Measurements from ENCODE around the gene APEX1. TPM values are rescaled to one million over a fixed set of nuclear protein-coding genes. Genes with fewer than 3 reads are reported as not detected.
"Not testable (repeated sequence)": the region's sequence is repeated elsewhere in the genome, so short reads cannot be mapped to it uniquely, and the experiment has no call there.

The APEX1 gene
- total RNA-seq, 1 experiment from 2014 or later: 176 TPM

DNA sequence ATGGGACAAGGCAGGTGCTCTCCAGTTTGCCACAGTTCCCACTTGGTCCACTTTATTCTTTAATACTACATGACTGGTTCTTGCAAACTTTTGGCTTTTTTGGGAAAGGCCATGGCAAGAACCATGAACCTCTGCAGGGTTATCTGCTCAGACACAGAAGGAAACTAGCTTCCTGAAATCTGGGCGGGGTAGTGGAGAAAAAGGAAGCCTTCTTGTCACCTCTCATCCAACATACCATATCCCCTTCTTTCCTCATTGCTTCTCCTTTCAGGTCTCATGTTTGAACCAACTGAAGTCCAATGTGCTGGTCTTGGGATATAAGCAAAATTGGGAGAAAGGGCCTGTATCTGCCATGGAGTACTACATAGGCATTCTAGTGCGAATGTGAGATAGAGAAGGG, 13.6 kb upstream of the APEX1 start:
- no peaks in the 10 kb centered on the region for H3K27me3 Mint-ChIP-seq (ENCODE audit: insufficient read depth, unreplicated experiment)
- Histone ChIP-seq H3K4me1 (peaks cover 15% of the 10 kb centered on the region), H3K36me3 (ENCODE audit: control insufficient read depth, insufficient read depth, low read length) (no peaks in the 10 kb centered on the region; the same call in 1 of the 2 replicates), H3K9me3 (no peaks in the 10 kb centered on the region; the same call in 1 of the 2 replicates), H3K27me3 (replicated peaks; ENCODE audit: control insufficient read depth, insufficient read depth, low read length) (no peaks in the 10 kb centered on the region), H3K4me3 (ENCODE audit: low read depth, low read length) (no peak overlapping the region)
- no peak overlapping the region for H3K27ac Mint-ChIP-seq (ENCODE audit: unreplicated experiment)
- TF ChIP-seq CTCF (IDR thresholded peaks at IDR 0.05; ENCODE audit: insufficient read depth in 1 of 2, low read depth in 1 of 2, low read length in 1 of 2, severe bottlenecking in 1 of 2, unreplicated experiment in 1 of 2): no peak
- no peak overlapping the region for H3K4me3 Mint-ChIP-seq (ENCODE audit: unreplicated experiment)
- H3K36me3 Mint-ChIP-seq (ENCODE audit: insufficient read depth, unreplicated experiment): peaks cover 6% of the 10 kb centered on the region
- intact Hi-C loops (cut with micrococcal nuclease; ENCODE audit: unreplicated experiment): no loop called here
- no TSS peak for BruUV-seq (replicated peaks)
- no peak for DNase-seq
- ChIA-PET POLR2A (interaction anchor here (1.3 kb wide), 1 partner anchor 14 kb away, joined by 5 read pairs; the partner anchor contains the start of gene APEX1), CTCF (no interaction called here)
- no peaks in the 10 kb centered on the region for H3K9me3 Mint-ChIP-seq (ENCODE audit: unreplicated experiment)
- H3K4me1 Mint-ChIP-seq (ENCODE audit: low read depth, unreplicated experiment): no peaks in the 10 kb centered on the region

DNA sequence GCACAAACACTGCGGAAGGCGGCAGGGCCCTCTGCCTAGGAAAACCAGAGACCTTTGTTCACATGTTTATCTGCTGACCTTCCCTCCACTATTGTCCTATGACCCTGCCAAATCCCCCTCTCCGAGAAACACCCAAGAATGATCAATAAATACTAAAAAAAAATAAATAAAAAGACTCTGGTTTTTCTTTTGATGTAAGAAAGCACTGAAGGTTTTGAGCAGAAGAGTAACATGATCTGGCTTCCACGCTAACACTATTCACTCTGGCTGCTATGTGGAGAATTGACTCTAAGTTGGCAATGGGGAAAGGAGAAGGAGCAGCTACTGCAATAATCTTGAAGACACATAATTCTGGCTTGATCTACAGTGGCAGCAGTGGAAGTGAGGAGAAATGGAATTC, 11.4 kb upstream of the APEX1 start:
- DNase-seq; BruUV-seq (replicated peaks); H3K9me3 Mint-ChIP-seq (ENCODE audit: unreplicated experiment); H3K4me1 Mint-ChIP-seq (ENCODE audit: low read depth, unreplicated experiment); H3K4me3 Mint-ChIP-seq (ENCODE audit: unreplicated experiment); H3K36me3 ChIP-seq (ENCODE audit: control insufficient read depth, insufficient read depth, low read length); H3K27me3 ChIP-seq (replicated peaks; ENCODE audit: control insufficient read depth, insufficient read depth, low read length); H3K9me3 ChIP-seq; H3K27me3 Mint-ChIP-seq (ENCODE audit: insufficient read depth, unreplicated experiment); H3K4me3 ChIP-seq (ENCODE audit: low read depth, low read length); CTCF ChIA-PET; H3K27ac Mint-ChIP-seq (ENCODE audit: unreplicated experiment); intact Hi-C loops (cut with micrococcal nuclease; ENCODE audit: unreplicated experiment): not testable (repeated sequence)
- H3K4me1 ChIP-seq: peaks cover 15% of the 10 kb centered on the region
- POLR2A ChIA-PET: interaction anchor here (1.5 kb wide), 1 partner anchor 12 kb away, joined by 5 read pairs; the partner anchor contains the start of gene APEX1
- peaks cover 17% of the 10 kb centered on the region for H3K36me3 Mint-ChIP-seq (ENCODE audit: insufficient read depth, unreplicated experiment)

GRCh38 chr14:20446889-20447288, 8.1 kb upstream of the APEX1 start:
- DNase-seq: no peak
- Histone ChIP-seq H3K27me3 (replicated peaks; ENCODE audit: control insufficient read depth, insufficient read depth, low read length) (no peaks in the 10 kb centered on the region), H3K36me3 (ENCODE audit: control insufficient read depth, insufficient read depth, low read length) (peaks cover 6% of the 10 kb centered on the region), H3K4me1 (peaks cover 15% of the 10 kb centered on the region), H3K9me3 (no peaks in the 10 kb centered on the region; the same call in 1 of the 2 replicates), H3K4me3 (ENCODE audit: low read depth, low read length) (no peak overlapping the region)
- TF ChIP-seq CTCF (IDR thresholded peaks at IDR 0.05; ENCODE audit: insufficient read depth in 1 of 2, low read depth in 1 of 2, low read length in 1 of 2, severe bottlenecking in 1 of 2, unreplicated experiment in 1 of 2): no peak
- POLR2A ChIA-PET: interaction anchor here (0.6 kb wide), 1 partner anchor 66 kb away, joined by 4 read pairs; no protein-coding TSS in a partner anchor
- CTCF ChIA-PET: no interaction called here
- H3K36me3 Mint-ChIP-seq (ENCODE audit: insufficient read depth, unreplicated experiment): peaks cover 36% of the 10 kb centered on the region
- intact Hi-C loops (cut with micrococcal nuclease; ENCODE audit: unreplicated experiment): no loop called here
- no peak overlapping the region for H3K27ac Mint-ChIP-seq (ENCODE audit: unreplicated experiment)
- H3K27me3 Mint-ChIP-seq (ENCODE audit: insufficient read depth, unreplicated experiment): no peaks in the 10 kb centered on the region
- no peak overlapping the region for H3K4me3 Mint-ChIP-seq (ENCODE audit: unreplicated experiment)
- no TSS peak for BruUV-seq (replicated peaks)
- no peaks in the 10 kb centered on the region for H3K9me3 Mint-ChIP-seq (ENCODE audit: unreplicated experiment)
- H3K4me1 Mint-ChIP-seq (ENCODE audit: low read depth, unreplicated experiment): no peaks in the 10 kb centered on the region

- H3K9me3 Mint-ChIP-seq (ENCODE audit: unreplicated experiment); DNase-seq; H3K27me3 Mint-ChIP-seq (ENCODE audit: insufficient read depth, unreplicated experiment); H3K4me1 ChIP-seq; CTCF ChIA-PET; H3K4me3 Mint-ChIP-seq (ENCODE audit: unreplicated experiment); intact Hi-C loops (cut with micrococcal nuclease; ENCODE audit: unreplicated experiment); H3K9me3 ChIP-seq; H3K4me1 Mint-ChIP-seq (ENCODE audit: low read depth, unreplicated experiment); H3K27ac Mint-ChIP-seq (ENCODE audit: unreplicated experiment); H3K27me3 ChIP-seq (replicated peaks; ENCODE audit: control insufficient read depth, insufficient read depth, low read length); H3K4me3 ChIP-seq (ENCODE audit: low read depth, low read length); H3K36me3 ChIP-seq (ENCODE audit: control insufficient read depth, insufficient read depth, low read length): not testable (repeated sequence)
- H3K36me3 Mint-ChIP-seq (ENCODE audit: insufficient read depth, unreplicated experiment): peaks cover 29% of the 10 kb centered on the region
- POLR2A ChIA-PET: interaction anchor here (1.3 kb wide), 1 partner anchor 109 kb away, joined by 4 read pairs; the partner anchor contains the start of gene PARP2
- BruUV-seq (replicated peaks): TSS peak; percentile 8
Measured at GRCh38 chr14:20452831-20453230, 2.2 kb upstream of the APEX1 start.

Data from Caco-2 (cell line).